ENCODE data around the gene TRIM67. TPM values are rescaled to one million over a fixed set of nuclear protein-coding genes. Genes with fewer than 3 reads are reported as not detected.

TRIM67 gene
- total and polyA plus RNA-seq, 12 donors = 0.06 to 1.5 (median 0.31) TPM

DNA sequence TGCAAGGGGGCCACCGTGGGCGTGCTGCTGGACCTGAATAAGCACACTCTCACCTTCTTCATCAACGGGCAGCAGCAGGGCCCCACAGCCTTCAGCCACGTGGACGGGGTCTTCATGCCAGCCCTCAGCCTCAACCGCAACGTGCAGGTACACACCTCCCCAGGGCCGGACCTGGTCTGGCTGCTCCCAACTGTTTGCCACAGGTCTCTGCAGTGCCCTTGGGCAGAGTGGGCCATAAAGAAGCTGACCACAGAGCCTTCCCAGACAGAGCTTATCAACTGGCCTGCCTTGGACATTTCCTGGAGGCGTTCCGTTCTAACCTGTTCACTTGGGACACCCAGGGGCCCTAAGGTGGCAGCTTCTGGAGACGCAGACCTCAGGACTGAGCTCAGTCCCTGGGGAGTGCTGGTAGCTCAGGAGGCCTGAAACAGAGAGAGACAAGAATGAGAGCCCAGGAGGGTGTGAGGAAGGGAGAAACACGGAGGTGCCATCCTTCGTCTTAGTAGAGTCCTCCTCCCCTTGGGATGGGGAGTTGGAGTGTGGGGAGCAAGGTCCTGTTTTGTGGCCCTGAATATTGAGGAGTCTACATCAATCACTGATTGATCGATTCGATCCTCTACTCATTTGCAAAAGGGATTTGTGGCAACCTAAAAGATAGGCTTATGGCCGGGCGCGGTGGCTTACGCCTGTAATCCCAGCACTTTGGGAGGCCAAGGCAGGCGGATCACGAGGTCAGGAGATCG is 52.1 kb downstream of the TRIM67 start:
- TF ChIP-seq, protein P1, sequence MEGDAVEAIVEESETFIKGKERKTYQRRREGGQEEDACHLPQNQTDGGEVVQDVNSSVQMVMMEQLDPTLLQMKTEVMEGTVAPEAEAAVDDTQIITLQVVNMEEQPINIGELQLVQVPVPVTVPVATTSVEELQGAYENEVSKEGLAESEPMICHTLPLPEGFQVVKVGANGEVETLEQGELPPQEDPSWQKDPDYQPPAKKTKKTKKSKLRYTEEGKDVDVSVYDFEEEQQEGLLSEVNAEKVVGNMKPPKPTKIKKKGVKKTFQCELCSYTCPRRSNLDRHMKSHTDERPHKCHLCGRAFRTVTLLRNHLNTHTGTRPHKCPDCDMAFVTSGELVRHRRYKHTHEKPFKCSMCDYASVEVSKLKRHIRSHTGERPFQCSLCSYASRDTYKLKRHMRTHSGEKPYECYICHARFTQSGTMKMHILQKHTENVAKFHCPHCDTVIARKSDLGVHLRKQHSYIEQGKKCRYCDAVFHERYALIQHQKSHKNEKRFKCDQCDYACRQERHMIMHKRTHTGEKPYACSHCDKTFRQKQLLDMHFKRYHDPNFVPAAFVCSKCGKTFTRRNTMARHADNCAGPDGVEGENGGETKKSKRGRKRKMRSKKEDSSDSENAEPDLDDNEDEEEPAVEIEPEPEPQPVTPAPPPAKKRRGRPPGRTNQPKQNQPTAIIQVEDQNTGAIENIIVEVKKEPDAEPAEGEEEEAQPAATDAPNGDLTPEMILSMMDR (IDR thresholded peaks at IDR 0.05) = no peak
- TF ChIP-seq POLR2A (IDR thresholded peaks at IDR 0.05) = no peak
- intact Hi-C loops (cut with DNase I) = loop anchor here (5.0 to 10.0 kb wide), 4 partner anchors 119 to 419 kb away; no protein-coding TSS in a partner anchor
- Histone ChIP-seq H3K27ac (no peak overlapping the region), H3K9me3 (replicated peaks in 1 of 3) (no peaks in the 10 kb centered on the region), H3K4me1 (replicated peaks in 1 of 2) (no peaks in the 10 kb centered on the region), H3K36me3 (replicated peaks in 1 of 2) (no peaks in the 10 kb centered on the region), H3K4me3 (no peak overlapping the region), H3K27me3 (no peaks in the 10 kb centered on the region)
- DNase-seq = no peak
- 84 to 94% (median 88%) methylated on average over 19 to 22 of the region's 22 CpGs for WGBS, 4 donors

DNA sequence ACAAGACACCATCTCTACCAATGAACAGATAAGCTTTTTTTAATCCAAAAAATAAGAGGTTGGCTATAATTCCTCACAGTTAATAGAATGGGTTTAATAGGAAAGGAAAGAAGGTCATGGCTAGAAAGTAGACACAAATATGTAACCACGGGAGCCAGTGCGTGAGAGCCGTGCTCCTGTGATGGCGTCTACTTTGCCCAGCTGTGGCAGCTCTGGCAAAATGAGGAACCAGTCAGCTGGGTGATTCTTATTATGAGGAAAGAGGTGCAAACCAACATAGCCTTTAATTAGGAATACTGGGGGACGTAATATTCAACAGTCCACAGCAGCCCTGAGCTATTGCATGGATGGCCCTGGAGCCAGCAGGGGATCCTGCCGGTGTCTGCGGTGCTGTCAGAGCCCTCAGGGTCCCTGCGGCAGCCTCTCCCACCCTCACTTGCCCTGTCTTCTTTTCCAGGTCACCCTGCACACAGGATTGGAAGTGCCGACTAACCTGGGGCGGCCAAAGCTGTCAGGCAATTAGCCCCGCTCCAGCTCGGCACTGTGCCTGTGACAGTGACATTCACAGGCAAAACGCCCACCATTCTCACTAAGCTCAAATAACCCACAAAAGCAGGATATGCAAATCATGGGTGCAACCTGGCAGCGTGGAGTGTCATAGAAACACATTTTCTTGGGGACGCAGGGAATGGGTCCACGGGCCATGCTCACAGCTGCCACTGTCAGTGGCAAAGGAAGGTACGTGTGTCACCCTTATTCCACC is 53.2 kb downstream of the TRIM67 start:
- H3K9me3 ChIP-seq (replicated peaks in 1 of 3) = no peaks in the 10 kb centered on the region
- WGBS, 4 donors = 75 to 81% (median 79%) methylated on average over 16 to 17 of the region's 17 CpGs
- H3K4me1 ChIP-seq (replicated peaks in 1 of 2) = no peaks in the 10 kb centered on the region
- H3K4me3 ChIP-seq = no peak overlapping the region
- intact Hi-C loops (cut with DNase I) = loop anchor here (5.0 to 10.0 kb wide), 4 partner anchors 120 to 420 kb away; no protein-coding TSS in a partner anchor
- no peaks in the 10 kb centered on the region for H3K36me3 ChIP-seq (replicated peaks in 1 of 2)
- no peaks in the 10 kb centered on the region for H3K27me3 ChIP-seq
- TF ChIP-seq, protein P1 (IDR thresholded peaks at IDR 0.05) = no peak
- TF ChIP-seq POLR2A (IDR thresholded peaks at IDR 0.05) = no peak
- H3K27ac ChIP-seq = no peak overlapping the region
- no peak for DNase-seq

DNA sequence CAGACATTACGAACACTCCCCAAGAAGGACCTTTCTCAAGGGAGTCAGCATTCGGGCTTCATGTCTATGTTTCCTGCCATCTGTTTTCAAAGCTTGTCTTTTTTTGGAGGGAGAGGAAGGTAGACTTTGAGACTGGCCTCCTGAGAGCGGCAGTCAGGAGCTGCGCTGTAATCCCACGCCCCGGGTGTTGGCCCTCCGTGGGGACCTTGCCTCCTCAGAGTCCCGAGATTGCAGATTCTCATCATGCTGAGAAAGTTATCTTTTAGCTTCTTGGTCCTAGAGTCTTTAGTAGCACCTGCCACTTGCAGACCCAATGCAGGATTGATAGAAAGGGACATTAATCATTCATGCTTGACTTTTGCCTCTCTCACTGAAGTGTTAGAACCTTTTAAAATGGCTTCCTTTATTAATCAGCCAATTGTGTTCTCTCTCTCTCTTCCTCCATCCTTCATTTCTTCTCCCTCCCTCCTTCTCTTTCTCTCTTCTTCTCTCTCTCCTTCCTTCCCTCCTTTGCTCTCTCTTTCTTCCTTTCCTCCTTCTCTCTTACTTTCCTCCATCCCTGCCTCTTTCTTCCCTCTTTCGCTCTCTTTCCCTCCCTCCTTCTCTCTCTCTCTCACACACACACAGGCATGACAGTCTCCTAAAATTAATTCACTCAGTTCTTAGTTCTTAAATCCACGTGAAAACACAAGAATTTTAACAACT is 54.0 kb downstream of the TRIM67 start:
- intact Hi-C loops (cut with DNase I) = loop anchor here (10.0 kb wide), 3 partner anchors 121 to 421 kb away; no protein-coding TSS in a partner anchor
- Histone ChIP-seq H3K4me3 (no peak overlapping the region), H3K9me3 (replicated peaks in 1 of 3) (no peaks in the 10 kb centered on the region), H3K36me3 (replicated peaks in 1 of 2) (no peaks in the 10 kb centered on the region), H3K27ac (no peak overlapping the region), H3K4me1 (replicated peaks in 1 of 2) (no peaks in the 10 kb centered on the region), H3K27me3 (no peaks in the 10 kb centered on the region)
- no peak for TF ChIP-seq POLR2A (IDR thresholded peaks at IDR 0.05)
- TF ChIP-seq, protein P1 (IDR thresholded peaks at IDR 0.05) = no peak
- WGBS, 4 donors = 70 to 80% (median 75%) methylated on average over 4 to 10 of the region's 10 CpGs
- DNase-seq = no peak

DNA sequence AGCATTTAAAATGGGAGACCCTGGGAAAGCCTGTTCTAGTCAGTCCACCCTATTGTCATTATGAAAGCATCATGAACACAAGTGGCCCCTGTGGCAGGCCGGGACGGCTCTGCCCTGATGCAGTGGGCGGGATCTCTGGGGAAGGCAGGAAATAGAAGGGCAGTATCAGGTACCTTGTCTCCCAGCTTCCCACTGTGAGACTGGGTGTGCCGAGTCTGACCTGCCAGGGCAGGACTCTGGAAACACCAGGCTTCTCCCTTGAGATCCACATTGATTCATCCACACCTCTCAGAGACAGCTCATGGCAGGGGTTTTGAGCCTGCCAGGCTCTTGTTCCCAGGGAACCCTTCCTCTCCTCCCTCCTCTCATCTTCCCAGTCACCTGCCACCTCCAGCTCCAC is 54.6 kb downstream of the TRIM67 start:
- DNase-seq = no peak
- no peak overlapping the region for H3K27ac ChIP-seq
- TF ChIP-seq, protein P1 (IDR thresholded peaks at IDR 0.05) = no peak
- no peak for TF ChIP-seq POLR2A (IDR thresholded peaks at IDR 0.05)
- WGBS, 4 donors = 59 to 77% (median 60%) methylated on average over 4 of the region's 4 CpGs; no CpG with 5 or more reads in 1 of the 4 donors
- no peaks in the 10 kb centered on the region for H3K36me3 ChIP-seq (replicated peaks in 1 of 2)
- intact Hi-C loops (cut with DNase I) = loop anchor here (10.0 kb wide), 3 partner anchors 122 to 422 kb away; no protein-coding TSS in a partner anchor
- H3K4me1 ChIP-seq (replicated peaks in 1 of 2) = no peaks in the 10 kb centered on the region
- no peaks in the 10 kb centered on the region for H3K9me3 ChIP-seq (replicated peaks in 1 of 3)
- H3K27me3 ChIP-seq = no peaks in the 10 kb centered on the region
- H3K4me3 ChIP-seq = no peak overlapping the region
